Neuronal stem cell (in vitro differentiated cells): ENCODE data around the gene CACNA2D4.
A peak's percentile ranks its signal among the peaks of the same experiment; 100 is the strongest.

Experiments
- DNase-seq: peaks from one replicate; pipeline ENCODE4 v3.0.0-alpha.2; 2013; ENCODE audit warnings: low spot score
- H2AFZ ChIP-seq: one replicate; pipeline ENCODE4 v1.6.1; 2013; ENCODE audit warnings: mild to moderate bottlenecking, low read length, inconsistent platforms
- H2AK5ac ChIP-seq: 2 replicates; pipeline ENCODE4 v1.6.1; 2013; ENCODE audit warnings: low read depth, mild to moderate bottlenecking, inconsistent platforms, low read length, moderate library complexity, mixed read lengths
- H2BK120ac ChIP-seq: 2 replicates; pipeline ENCODE4 v1.6.1; 2013; ENCODE audit warnings: low read depth, mild to moderate bottlenecking, inconsistent platforms, low read length, moderate library complexity, mixed read lengths
- H2BK12ac ChIP-seq: one replicate; pipeline ENCODE4 v1.6.1; 2013; ENCODE audit warnings: low read length, inconsistent platforms
- H2BK15ac ChIP-seq: 2 replicates; pipeline ENCODE4 v1.6.1; 2013; ENCODE audit warnings: mild to moderate bottlenecking, low read length, inconsistent platforms, mixed read lengths
- H2BK5ac ChIP-seq: one replicate; pipeline ENCODE4 v1.6.1; 2013; ENCODE audit warnings: inconsistent platforms, mild to moderate bottlenecking, low read length, moderate library complexity
- H3K14ac ChIP-seq: one replicate; pipeline ENCODE4 v1.6.1; 2013; ENCODE audit warnings: low read length, inconsistent platforms
- H3K18ac ChIP-seq: 2 replicates; pipeline ENCODE4 v1.6.1; 2013; ENCODE audit warnings: low read length, inconsistent platforms
- H3K23ac ChIP-seq: 2 replicates; pipeline ENCODE4 v1.6.1; 2013; ENCODE audit warnings: low read depth, mild to moderate bottlenecking, mixed read lengths, low read length, inconsistent platforms; ENCODE audit not compliant: poor library complexity
- H3K27ac ChIP-seq: replicated peaks from 3 replicates; pipeline ENCODE4 v1.5.1; 2013; ENCODE audit warnings: low read length, inconsistent platforms
- H3K27me3 ChIP-seq, 3 experiments: 2 replicates each; pipeline ENCODE4 v1.6.1; 2013; ENCODE audit warnings: low read length in 3 of 3, mild to moderate bottlenecking in 2 of 3, inconsistent platforms in 1 of 3, low read depth in 1 of 3, mixed read lengths in 1 of 3, moderate library complexity in 1 of 3; ENCODE audit not compliant: control insufficient read depth in 3 of 3, insufficient read depth in 3 of 3
- H3K36me3 ChIP-seq, 2 donors: replicated peaks in 1 of 2; 2 replicates each; pipeline ENCODE4 v1.6.1; 2013; ENCODE audit warnings: low read length in 2 of 2; ENCODE audit not compliant: control insufficient read depth in 2 of 2, insufficient read depth in 2 of 2
- H3K4ac ChIP-seq: 2 replicates; pipeline ENCODE4 v1.6.1; 2013; ENCODE audit warnings: inconsistent platforms, mild to moderate bottlenecking, low read length, moderate library complexity
- H3K4me1 ChIP-seq, 2 donors: 1 replicate in 1 of 2; 2 replicates in 1 of 2; pipeline ENCODE4 v1.6.1; 2013; ENCODE audit warnings: low read length in 2 of 2, low read depth in 1 of 2; ENCODE audit not compliant: control insufficient read depth in 2 of 2, insufficient read depth in 1 of 2
- H3K4me2 ChIP-seq: one replicate; pipeline ENCODE4 v1.6.1; 2013; ENCODE audit warnings: mild to moderate bottlenecking, low read length, inconsistent platforms; ENCODE audit not compliant: insufficient read depth, poor library complexity, severe bottlenecking
- H3K4me3 ChIP-seq, 2 donors: 2 replicates each; pipeline ENCODE4 v1.5.1; 2013; ENCODE audit warnings: low read length in 2 of 2, mild to moderate bottlenecking in 2 of 2, inconsistent platforms in 1 of 2, moderate library complexity in 1 of 2
- H3K79me1 ChIP-seq: one replicate; pipeline ENCODE4 v1.6.1; 2013; ENCODE audit warnings: low read depth, mild to moderate bottlenecking, inconsistent platforms, low read length, moderate library complexity
- H3K9ac ChIP-seq: one replicate; pipeline ENCODE4 v1.6.1; 2013; ENCODE audit warnings: mild to moderate bottlenecking, low read depth, low read length, inconsistent platforms; ENCODE audit not compliant: poor library complexity
- H3K9me3 ChIP-seq, 2 donors: replicated peaks in 1 of 2; 2 replicates each; pipeline versions ENCODE3 to v1.6.1; 2013; ENCODE audit warnings: low read length in 2 of 2, mild to moderate bottlenecking in 2 of 2, inconsistent platforms in 1 of 2, low read depth in 1 of 2, mixed read lengths in 1 of 2, moderate library complexity in 1 of 2; ENCODE audit not compliant: control insufficient read depth in 2 of 2, insufficient read depth in 1 of 2
- H4K8ac ChIP-seq: one replicate; pipeline ENCODE4 v1.6.1; 2013; ENCODE audit warnings: low read depth, mild to moderate bottlenecking, inconsistent platforms, low read length, moderate library complexity
- H4K91ac ChIP-seq: one replicate; pipeline ENCODE4 v1.6.1; 2013; ENCODE audit warnings: low read length, low read depth, mild to moderate bottlenecking, inconsistent platforms; ENCODE audit not compliant: poor library complexity
- WGBS, 2 donors: extraction: QIAGEN DNeasy Blood & Tissue Kit; methylation state at CpG; one replicate each; pipeline ENCODE4 v1.1.7; 2013; ENCODE audit warnings: missing lambda C conversion rate in 2 of 2, mixed read lengths in 1 of 2; ENCODE audit not compliant: insufficient read length in 2 of 2, insufficient replicate concordance in 1 of 2; ENCODE audit errors: extremely low coverage in 2 of 2; 5-methylcytosine and 5-hydroxymethylcytosine counted together

The CACNA2D4 gene

DNA sequence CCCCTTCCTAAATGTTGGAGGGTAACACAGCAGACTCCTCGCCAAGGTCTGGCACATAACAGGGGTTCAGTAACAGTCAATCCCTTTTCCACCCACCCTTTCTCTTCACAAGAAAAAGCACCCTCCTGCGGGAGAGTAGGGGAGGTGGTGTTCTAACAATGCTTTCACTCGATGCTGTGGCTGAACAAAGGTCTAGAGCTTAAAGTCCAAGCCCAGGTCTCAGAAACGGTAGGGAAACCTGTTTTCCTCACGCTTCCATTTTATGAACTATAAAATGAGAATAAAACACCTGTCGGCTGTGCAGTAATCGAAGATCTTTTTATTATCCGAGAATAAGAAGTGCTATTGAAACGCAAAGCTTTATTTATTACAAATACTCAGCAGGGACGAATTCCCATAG lies 20.9 kb upstream of the CACNA2D4 start:
- no peak overlapping the region for H2BK15ac ChIP-seq
- H3K4ac ChIP-seq: no peak overlapping the region
- H3K27ac ChIP-seq: no peak overlapping the region
- no peak overlapping the region for H2BK120ac ChIP-seq
- H2AFZ ChIP-seq: no peak overlapping the region
- peaks cover 0 to 39% of the 10 kb centered on the region in 2 donors for H3K36me3 ChIP-seq
- no peaks in the 10 kb centered on the region for H3K9me3 ChIP-seq
- no peak overlapping the region for H3K4me2 ChIP-seq
- no peaks in the 10 kb centered on the region for H3K27me3 ChIP-seq
- no peak for DNase-seq
- no peak overlapping the region for H3K18ac ChIP-seq
- H3K4me1 ChIP-seq: peaks cover 0 to 2% of the 10 kb centered on the region in 2 donors
- H3K79me1 ChIP-seq: no peaks in the 10 kb centered on the region
- H2BK12ac ChIP-seq: no peak overlapping the region
- no peak overlapping the region for H4K8ac ChIP-seq
- H2AK5ac ChIP-seq: no peak overlapping the region
- H4K91ac ChIP-seq: no peak overlapping the region
- H3K9ac ChIP-seq: no peak overlapping the region
- WGBS, 2 donors: no CpG with 5 or more reads among the region's 10 CpGs
- no peak overlapping the region for H3K14ac ChIP-seq
- no peak overlapping the region for H3K23ac ChIP-seq
- H3K4me3 ChIP-seq: no peak overlapping the region
- H2BK5ac ChIP-seq: no peak overlapping the region

DNA sequence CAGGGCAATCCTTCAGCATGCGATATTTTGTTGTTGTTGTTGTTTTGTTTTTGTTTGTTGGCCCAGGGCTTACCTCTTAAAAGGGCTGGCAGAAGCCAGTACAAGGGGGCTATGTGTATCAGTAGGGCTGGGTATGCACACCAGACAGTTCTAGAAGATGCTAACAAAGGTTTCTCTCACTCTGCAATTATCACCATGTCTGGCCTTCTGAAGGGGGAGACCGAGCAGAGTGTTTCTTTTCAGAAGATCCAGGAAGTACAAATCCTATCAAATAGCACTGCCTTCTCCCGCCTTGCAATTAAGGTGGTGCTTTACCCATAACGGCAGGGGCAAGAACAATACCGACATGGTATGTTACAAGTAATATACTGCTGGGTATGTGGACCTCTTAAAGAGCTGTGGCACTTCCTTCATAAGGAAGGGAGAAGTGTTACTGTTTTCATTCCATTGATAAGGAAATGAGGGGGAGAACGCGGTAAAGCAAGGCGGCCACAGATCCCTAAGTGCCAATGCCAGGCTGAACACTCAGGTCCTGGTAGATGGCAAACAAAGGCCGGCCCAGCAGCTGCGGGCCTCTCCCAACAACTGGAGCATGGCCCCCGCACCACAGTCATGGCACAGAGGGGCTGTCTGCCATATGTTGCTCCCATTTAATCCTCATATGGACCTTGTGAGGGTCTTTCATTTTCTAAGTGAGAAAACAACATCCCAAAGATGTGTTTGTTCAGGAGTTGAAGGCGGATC lies 19.2 kb upstream of the CACNA2D4 start:
- no peak overlapping the region for H2AK5ac ChIP-seq
- H3K27me3 ChIP-seq: no peaks in the 10 kb centered on the region
- no peak overlapping the region for H3K4ac ChIP-seq
- H3K23ac ChIP-seq: no peak overlapping the region
- peaks cover 0 to 39% of the 10 kb centered on the region in 2 donors for H3K36me3 ChIP-seq
- H4K91ac ChIP-seq: no peak overlapping the region
- no peak overlapping the region for H3K27ac ChIP-seq
- no peak overlapping the region for H2BK5ac ChIP-seq
- no peak overlapping the region for H3K4me3 ChIP-seq
- H2BK15ac ChIP-seq: no peak overlapping the region
- no peak overlapping the region for H3K14ac ChIP-seq
- no peaks in the 10 kb centered on the region for H3K79me1 ChIP-seq
- H4K8ac ChIP-seq: no peak overlapping the region
- H3K9me3 ChIP-seq: peaks cover 0 to 4% of the 10 kb centered on the region in 2 donors
- no peak for DNase-seq
- WGBS, 2 donors: no CpG with 5 or more reads among the region's 12 CpGs
- no peak overlapping the region for H2BK12ac ChIP-seq
- H2BK120ac ChIP-seq: no peak overlapping the region
- no peak overlapping the region for H3K4me2 ChIP-seq
- H3K18ac ChIP-seq: no peak overlapping the region
- H3K9ac ChIP-seq: peak overlapping the region; percentile 57
- peaks cover 0 to 10% of the 10 kb centered on the region in 2 donors for H3K4me1 ChIP-seq
- H2AFZ ChIP-seq: no peak overlapping the region

DNA sequence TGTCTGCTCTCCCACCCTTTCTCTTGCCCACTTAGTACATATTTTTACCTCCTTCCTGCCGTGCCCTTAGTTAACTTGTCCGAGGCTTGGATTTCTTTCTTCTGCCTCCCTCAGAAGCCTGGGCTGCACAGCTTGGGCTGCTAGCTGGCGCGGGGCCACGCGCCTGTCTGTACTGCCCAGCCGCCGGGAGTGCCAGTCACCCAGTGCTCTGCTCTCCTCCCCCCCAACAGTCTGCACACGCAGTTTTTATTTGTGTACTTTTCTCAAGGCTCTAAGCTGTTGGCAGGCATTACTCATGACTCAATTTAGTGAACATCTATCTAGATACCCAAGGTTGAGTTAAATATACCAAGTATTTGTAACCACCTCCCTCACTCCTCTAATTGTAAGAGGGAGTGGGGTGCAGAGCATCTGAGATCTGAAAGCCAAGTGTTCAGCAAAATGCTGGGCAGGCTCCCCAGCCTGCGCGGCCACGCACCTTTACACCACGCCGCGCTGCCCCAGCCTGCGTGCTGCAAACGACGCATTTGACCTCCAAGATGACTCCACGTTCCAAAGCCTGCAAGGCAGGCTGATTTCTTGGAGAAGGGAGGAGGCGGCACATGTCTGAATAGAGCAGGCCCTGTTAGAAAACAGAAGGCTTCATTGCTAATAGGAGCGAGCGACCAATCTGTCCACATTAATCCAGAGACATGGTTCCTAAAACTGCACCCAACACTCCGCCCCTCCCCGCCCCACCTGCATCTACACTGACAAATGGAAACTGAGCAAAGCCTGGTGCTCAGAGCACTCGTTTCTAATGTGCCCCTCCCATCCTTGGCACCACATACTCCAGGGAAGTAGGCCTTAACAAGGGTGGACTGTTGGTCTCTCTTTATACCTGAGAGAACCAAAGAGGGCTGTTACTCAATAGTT lies 18.2 kb upstream of the CACNA2D4 start:
- H2BK12ac ChIP-seq: no peak overlapping the region
- H3K4me1 ChIP-seq: peaks cover 0 to 14% of the 10 kb centered on the region in 2 donors
- H3K36me3 ChIP-seq: peaks cover 0 to 39% of the 10 kb centered on the region in 2 donors
- H3K9ac ChIP-seq: peak overlapping the region; percentile 22
- no peak overlapping the region for H3K4me3 ChIP-seq
- no peak for DNase-seq
- H3K14ac ChIP-seq: no peak overlapping the region
- no peak overlapping the region for H2BK15ac ChIP-seq
- H2BK120ac ChIP-seq: no peak overlapping the region
- H2AK5ac ChIP-seq: no peak overlapping the region
- no CpG with 5 or more reads among the region's 25 CpGs for WGBS, 2 donors
- no peak overlapping the region for H3K4me2 ChIP-seq
- H3K4ac ChIP-seq: no peak overlapping the region
- no peak overlapping the region for H4K91ac ChIP-seq
- H3K27ac ChIP-seq: no peak overlapping the region
- no peak overlapping the region for H3K23ac ChIP-seq
- no peaks in the 10 kb centered on the region for H3K79me1 ChIP-seq
- H2BK5ac ChIP-seq: no peak overlapping the region
- no peaks in the 10 kb centered on the region for H3K27me3 ChIP-seq
- H2AFZ ChIP-seq: no peak overlapping the region
- H4K8ac ChIP-seq: no peak overlapping the region
- peaks cover 0 to 5% of the 10 kb centered on the region in 2 donors for H3K9me3 ChIP-seq
- no peak overlapping the region for H3K18ac ChIP-seq
